GM06990 (cell line): ENCODE measurements around the gene SNRNP25.

Experiments used
- DNase-seq: peaks from one replicate; pipeline ENCODE4 v3.0.0-alpha.2; 2011; ENCODE audit not compliant: insufficient read length; ENCODE audit errors: extremely low read depth
- H3K27me3 ChIP-seq: replicated peaks from 2 replicates; pipeline ENCODE4 v1.6.0; 2011; ENCODE audit warnings: low read length; ENCODE audit not compliant: control insufficient read depth, insufficient read depth
- H3K36me3 ChIP-seq: 2 replicates; pipeline ENCODE4 v1.5.1; 2011; ENCODE audit warnings: low read length; ENCODE audit not compliant: control insufficient read depth, insufficient read depth
- H3K4me3 ChIP-seq: replicated peaks from 2 replicates; pipeline ENCODE4 v1.5.1; 2011; ENCODE audit warnings: low read depth, mild to moderate bottlenecking, control low read depth, low read length
- TF ChIP-seq, protein P1 (sequence below): IDR thresholded peaks from 2 replicates; pipeline ENCODE4 v1.5.1; 2011; ENCODE audit warnings: low read length, control low read depth, mild to moderate bottlenecking, inconsistent platforms; ENCODE audit not compliant: insufficient read depth, poor library complexity, severe bottlenecking

Gene SNRNP25

GRCh38 chr16:62968-63391, 9.4 kb downstream of the SNRNP25 start:
- Histone ChIP-seq H3K27me3 (no peaks in the 10 kb centered on the region), H3K4me3 (no peak overlapping the region), H3K36me3 (peaks cover 5% of the 10 kb centered on the region)
- peak; percentile 5 for DNase-seq
- TF ChIP-seq, protein P1, sequence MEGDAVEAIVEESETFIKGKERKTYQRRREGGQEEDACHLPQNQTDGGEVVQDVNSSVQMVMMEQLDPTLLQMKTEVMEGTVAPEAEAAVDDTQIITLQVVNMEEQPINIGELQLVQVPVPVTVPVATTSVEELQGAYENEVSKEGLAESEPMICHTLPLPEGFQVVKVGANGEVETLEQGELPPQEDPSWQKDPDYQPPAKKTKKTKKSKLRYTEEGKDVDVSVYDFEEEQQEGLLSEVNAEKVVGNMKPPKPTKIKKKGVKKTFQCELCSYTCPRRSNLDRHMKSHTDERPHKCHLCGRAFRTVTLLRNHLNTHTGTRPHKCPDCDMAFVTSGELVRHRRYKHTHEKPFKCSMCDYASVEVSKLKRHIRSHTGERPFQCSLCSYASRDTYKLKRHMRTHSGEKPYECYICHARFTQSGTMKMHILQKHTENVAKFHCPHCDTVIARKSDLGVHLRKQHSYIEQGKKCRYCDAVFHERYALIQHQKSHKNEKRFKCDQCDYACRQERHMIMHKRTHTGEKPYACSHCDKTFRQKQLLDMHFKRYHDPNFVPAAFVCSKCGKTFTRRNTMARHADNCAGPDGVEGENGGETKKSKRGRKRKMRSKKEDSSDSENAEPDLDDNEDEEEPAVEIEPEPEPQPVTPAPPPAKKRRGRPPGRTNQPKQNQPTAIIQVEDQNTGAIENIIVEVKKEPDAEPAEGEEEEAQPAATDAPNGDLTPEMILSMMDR = no peak

- TF ChIP-seq, protein P1 = no peak
- no peaks in the 10 kb centered on the region; the same call in 1 of the 2 replicates for H3K27me3 ChIP-seq
- DNase-seq = peak; percentile 1
- H3K4me3 ChIP-seq = no peak overlapping the region
- H3K36me3 ChIP-seq = peaks cover 1% of the 10 kb centered on the region
Measured at GRCh38 chr16:63466-63865, 9.8 kb downstream of the SNRNP25 start.

- H3K27me3 ChIP-seq = no peaks in the 10 kb centered on the region; the same call in 1 of the 2 replicates
- TF ChIP-seq, protein P1 = no peak
- H3K36me3 ChIP-seq = no peaks in the 10 kb centered on the region
- peak; percentile 4 for DNase-seq
- no peak overlapping the region for H3K4me3 ChIP-seq
Measured at GRCh38 chr16:63998-64913, 10.6 kb downstream of the SNRNP25 start.

DNA sequence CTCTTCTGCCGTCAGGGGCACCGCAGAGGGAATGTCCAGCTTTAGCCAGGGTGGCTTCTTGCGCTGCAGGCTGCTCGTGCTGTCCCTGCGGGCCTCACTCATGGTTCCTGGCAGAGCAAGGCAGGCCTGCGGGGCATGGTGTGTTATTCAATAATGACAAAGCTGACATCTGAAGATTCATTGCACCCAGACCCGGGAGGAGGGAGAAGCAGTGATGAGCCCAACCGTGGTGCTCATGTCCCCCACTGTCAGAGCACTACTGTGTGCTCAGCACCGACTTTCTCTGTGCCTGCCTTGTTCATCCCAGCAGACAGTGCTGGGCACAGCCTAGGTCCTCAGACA, 11.3 kb downstream of the SNRNP25 start:
- no peaks in the 10 kb centered on the region; the same call in 1 of the 2 replicates for H3K27me3 ChIP-seq
- no peaks in the 10 kb centered on the region for H3K36me3 ChIP-seq
- TF ChIP-seq, protein P1 = no peak
- DNase-seq = peak; percentile 3
- no peak overlapping the region for H3K4me3 ChIP-seq

GRCh38 chr16:65745-66144, 12.1 kb downstream of the SNRNP25 start:
- TF ChIP-seq, protein P1 = peak; percentile 98
- Histone ChIP-seq H3K36me3 (no peaks in the 10 kb centered on the region), H3K27me3 (no peaks in the 10 kb centered on the region; the same call in 1 of the 2 replicates), H3K4me3 (no peak overlapping the region)
- DNase-seq = peak; percentile 78
